Natural killer cell (primary cell): ENCODE measurements around the gene ETV7. TPM values are rescaled to one million over a fixed set of nuclear protein-coding genes. Genes with fewer than 3 reads are reported as not detected.
"Not testable (repeated sequence)": the region's sequence is repeated elsewhere in the genome, so short reads cannot be mapped to it uniquely, and the experiment has no call there.

ENCODE experiments used
- ATAC-seq, 3 donors: fragments of 150-1000 bp in 2 of 3; fragments of 200-7000 bp in 1 of 3; cut with Tn5 transposase; 1 replicate in 1 of 3; 2 replicates in 2 of 3; pipeline ENCODE4 v1.10.0; 2021; ENCODE audit warnings: mild to moderate bottlenecking in 2 of 3, moderate library complexity in 2 of 3
- DNase-seq, 2 donors: peaks; one replicate each; pipeline versions ENCODE4 v3.0.0 to v3.0.0-alpha.2; 2013 to 2021; ENCODE audit warnings: mixed read lengths in 1 of 2
- H3K27ac ChIP-seq: one replicate; pipeline ENCODE4 v1.5.1; 2013; ENCODE audit warnings: mild to moderate bottlenecking, low read length
- H3K27me3 ChIP-seq: one replicate; pipeline ENCODE4 v1.6.1; 2013; ENCODE audit warnings: low read length; ENCODE audit not compliant: control insufficient read depth, insufficient read depth
- H3K36me3 ChIP-seq: one replicate; pipeline ENCODE4 v1.6.1; 2013; ENCODE audit warnings: low read length; ENCODE audit not compliant: control insufficient read depth, insufficient read depth
- H3K4me1 ChIP-seq: one replicate; pipeline ENCODE4 v1.6.1; 2013; ENCODE audit warnings: low read length; ENCODE audit not compliant: control insufficient read depth, insufficient read depth
- H3K4me3 ChIP-seq: one replicate; pipeline ENCODE4 v1.5.1; 2013; ENCODE audit warnings: low read length
- H3K9me3 ChIP-seq: one replicate; pipeline ENCODE4 v1.6.1; 2013; ENCODE audit warnings: low read length; ENCODE audit not compliant: control insufficient read depth, insufficient read depth
- H3K27ac Mint-ChIP-seq, 2 donors: one replicate each; pipeline ENCODE4 v1.8.0; 2022; ENCODE audit warnings: mild to moderate bottlenecking in 2 of 2, mixed read lengths in 2 of 2, moderate library complexity in 1 of 2
- H3K27me3 Mint-ChIP-seq, 2 donors: one replicate each; pipeline ENCODE4 v1.8.0; 2022; ENCODE audit warnings: low read depth in 2 of 2, mixed read lengths in 2 of 2
- H3K36me3 Mint-ChIP-seq: one replicate; pipeline ENCODE4 v1.8.0; 2022; ENCODE audit warnings: mixed read lengths
- H3K4me1 Mint-ChIP-seq, 2 donors: one replicate each; pipeline ENCODE4 v1.8.0; 2022; ENCODE audit warnings: mixed read lengths in 2 of 2
- H3K4me3 Mint-ChIP-seq: one replicate; pipeline ENCODE4 v1.8.0; 2022; ENCODE audit warnings: mild to moderate bottlenecking, moderate library complexity, mixed read lengths
- H3K9me3 Mint-ChIP-seq, 2 donors: one replicate each; pipeline ENCODE4 v1.8.0; 2022; ENCODE audit warnings: mixed read lengths in 2 of 2
- CTCF ChIP-seq: fragments of 200-600 bp; IDR thresholded peaks from one replicate; pipeline ENCODE4 v1.8.0; 2022; ENCODE audit warnings: antibody characterized with exemption
- WGBS: methylation state at CpG from one replicate; pipeline ENCODE4 v1.1.7; 2013; ENCODE audit warnings: missing lambda C conversion rate; ENCODE audit not compliant: insufficient coverage; 5-methylcytosine and 5-hydroxymethylcytosine counted together
- intact Hi-C: fragments of 100-400 bp; cut with micrococcal nuclease; formaldehyde crosslinking; loops from one replicate; pipeline ENCODE4 v1.14.2; 2022
- total RNA-seq, 4 donors: library from RNA; stranded (reverse); fragments of 120-200 nt in 1 of 4; gene quantifications; one replicate each; pipeline versions ENCODE4 v1.2.3 to v1.2.4, GENCODE V29; 2013 to 2022

The ETV7 gene
- total RNA-seq, 3 donors from 2014 or later (not counting 1 experiment from before 2014, with no cell fraction given), result 0.96 to 2.8 (median 1.7) TPM

GRCh38 chr6:36413489-36414480 lies 26.3 kb upstream of the ETV7 start:
- no peak for ATAC-seq
- no peak for DNase-seq
- H3K27me3 Mint-ChIP-seq, result peaks cover 19 to 31% of the 10 kb centered on the region in 2 donors
- H3K9me3 ChIP-seq, result no peaks in the 10 kb centered on the region
- peaks cover 8% of the 10 kb centered on the region for H3K36me3 Mint-ChIP-seq
- WGBS, result 96% methylated on average over 3 of the region's 4 CpGs
- no peaks in the 10 kb centered on the region for H3K27me3 ChIP-seq
- no peaks in the 10 kb centered on the region for H3K4me1 ChIP-seq
- H3K9me3 Mint-ChIP-seq, result peaks cover 3% of the 10 kb centered on the region in 2 donors
- no peaks in the 10 kb centered on the region for H3K4me1 Mint-ChIP-seq
- no peak overlapping the region for H3K27ac Mint-ChIP-seq
- no peak overlapping the region for H3K4me3 ChIP-seq
- intact Hi-C loops, result no loop called here
- no peak for TF ChIP-seq CTCF
- H3K27ac ChIP-seq, result no peak overlapping the region
- H3K36me3 ChIP-seq, result no peaks in the 10 kb centered on the region
- no peak overlapping the region for H3K4me3 Mint-ChIP-seq

- H3K9me3 Mint-ChIP-seq, H3K4me3 ChIP-seq, ATAC-seq, H3K9me3 ChIP-seq, H3K4me1 Mint-ChIP-seq, H3K36me3 Mint-ChIP-seq, DNase-seq, intact Hi-C loops, H3K36me3 ChIP-seq, H3K4me3 Mint-ChIP-seq, H3K27me3 ChIP-seq, H3K27ac Mint-ChIP-seq, H3K4me1 ChIP-seq, H3K27ac ChIP-seq: not testable (repeated sequence)
- WGBS, result 80% methylated on average over 5 of the region's 5 CpGs
- H3K27me3 Mint-ChIP-seq, result peaks cover 22 to 26% of the 10 kb centered on the region in 2 donors
Measured at GRCh38 chr6:36409718-36410117, 22.2 kb upstream of the ETV7 start.

GRCh38 chr6:36404164-36404563 lies 16.7 kb upstream of the ETV7 start:
- H3K4me1 Mint-ChIP-seq, result no peaks in the 10 kb centered on the region
- H3K4me3 Mint-ChIP-seq, result no peak overlapping the region
- no peaks in the 10 kb centered on the region for H3K36me3 Mint-ChIP-seq
- Histone ChIP-seq H3K4me1 (no peaks in the 10 kb centered on the region), H3K9me3 (no peaks in the 10 kb centered on the region), H3K36me3 (no peaks in the 10 kb centered on the region), H3K27me3 (no peaks in the 10 kb centered on the region), H3K27ac (no peak overlapping the region), H3K4me3 (no peak overlapping the region)
- no peak for ATAC-seq
- H3K27me3 Mint-ChIP-seq, result peaks cover 12 to 15% of the 10 kb centered on the region in 2 donors
- DNase-seq, result no peak
- 92% methylated on average over 4 of the region's 4 CpGs for WGBS
- TF ChIP-seq CTCF, result no peak
- intact Hi-C loops, result no loop called here
- H3K27ac Mint-ChIP-seq, result no peak overlapping the region
- no peaks in the 10 kb centered on the region for H3K9me3 Mint-ChIP-seq

GRCh38 chr6:36402481-36402880 lies 15.0 kb upstream of the ETV7 start:
- peaks cover 8 to 9% of the 10 kb centered on the region in 2 donors for H3K27me3 Mint-ChIP-seq
- no peak for TF ChIP-seq CTCF
- no peaks in the 10 kb centered on the region for H3K9me3 Mint-ChIP-seq
- no peak for ATAC-seq
- no peaks in the 10 kb centered on the region for H3K4me1 ChIP-seq
- H3K27ac ChIP-seq, result no peak overlapping the region
- H3K36me3 Mint-ChIP-seq, result no peaks in the 10 kb centered on the region
- H3K4me3 ChIP-seq, result no peak overlapping the region
- H3K4me1 Mint-ChIP-seq, result no peaks in the 10 kb centered on the region
- no peak overlapping the region for H3K4me3 Mint-ChIP-seq
- H3K27ac Mint-ChIP-seq, result no peak overlapping the region
- H3K27me3 ChIP-seq, result no peaks in the 10 kb centered on the region
- H3K36me3 ChIP-seq, result no peaks in the 10 kb centered on the region
- DNase-seq, result no peak
- intact Hi-C loops, result no loop called here
- no peaks in the 10 kb centered on the region for H3K9me3 ChIP-seq
- WGBS, result 91% methylated on average over 3 of the region's 3 CpGs
